Lower lobe of right lung (tissue), 2 donors: ENCODE results near the gene ARHGEF25. TPM values are rescaled to one million over a fixed set of nuclear protein-coding genes. Genes with fewer than 3 reads are reported as not detected.

Experiments
- ATAC-seq, 2 donors: fragments of 200-7000 bp; cut with Tn5 transposase; one replicate each; pipeline ENCODE4 v1.9.1; 2020 to 2022; ENCODE audit warnings: mild to moderate bottlenecking in 2 of 2, moderate library complexity in 2 of 2
- DNase-seq: peaks from one replicate; pipeline ENCODE4 v3.0.0-alpha.2; 2020
- H3K27ac ChIP-seq: fragments of 200-600 bp; one replicate; pipeline ENCODE4 v1.8.0; 2022
- H3K27me3 ChIP-seq: fragments of 200-600 bp; one replicate; pipeline ENCODE4 v1.8.0; 2022; ENCODE audit warnings: low read depth
- H3K36me3 ChIP-seq: fragments of 200-600 bp; one replicate; pipeline ENCODE4 v1.8.0; 2022; ENCODE audit warnings: mild to moderate bottlenecking
- H3K4me1 ChIP-seq: fragments of 200-600 bp; one replicate; pipeline ENCODE4 v1.8.0; 2022
- H3K4me3 ChIP-seq: fragments of 200-600 bp; one replicate; pipeline ENCODE4 v1.8.0; 2022; ENCODE audit warnings: mild to moderate bottlenecking
- H3K9me3 ChIP-seq: fragments of 200-600 bp; one replicate; pipeline ENCODE4 v1.8.0; 2022
- intact Hi-C: fragments of 100-400 bp; cut with DNase I; formaldehyde crosslinking; loops from one replicate; pipeline ENCODE4 v1.11.0; 2022
- total RNA-seq: library from RNA; stranded (reverse); fragmentation: NEBNext Ultra II Directional; extraction: Animal tissue kit (Norgen Biotek cat#: 25700); gene quantifications from one replicate; pipeline ENCODE4 v1.2.1, GENCODE V29; 2021
- TF ChIP-seq, protein P1 (sequence below): fragments of 200-600 bp; IDR thresholded peaks from one replicate; pipeline ENCODE4 v1.8.0; 2022; ENCODE audit warnings: antibody characterized with exemption, mild to moderate bottlenecking
- donor health status: DM: no; HTN: yes; CAD: no; lungs with severe emphysema.

ARHGEF25 gene
- total RNA-seq, 1 donor from 2014 or later: 11.5 TPM

DNA sequence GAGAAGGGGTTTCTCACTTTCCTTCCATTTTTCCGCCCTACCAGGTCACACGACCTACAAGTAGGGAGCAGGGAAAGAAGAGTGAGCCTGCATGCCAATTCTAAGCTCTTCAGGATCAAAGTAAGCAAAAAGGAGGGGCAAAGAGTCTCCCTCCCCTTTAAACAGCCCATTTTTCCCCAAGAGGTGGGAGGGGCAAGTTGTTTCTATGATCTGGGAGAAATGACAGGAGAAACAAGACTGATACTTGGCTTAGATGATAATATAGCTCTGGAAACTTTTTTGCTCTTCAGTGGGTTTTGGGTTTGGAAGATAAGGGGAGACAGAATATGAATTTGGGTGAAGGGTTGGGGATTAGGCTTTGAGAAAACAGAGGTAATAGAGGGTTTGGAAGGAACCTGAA lies 4.8 kb upstream of the ARHGEF25 start:
- DNase-seq: no peak
- intact Hi-C loops: no loop called here
- Histone ChIP-seq H3K36me3 (peaks cover 25% of the 10 kb centered on the region), H3K9me3 (no peaks in the 10 kb centered on the region), H3K27ac (no peak overlapping the region), H3K4me3 (no peak overlapping the region), H3K4me1 (peaks cover 29% of the 10 kb centered on the region), H3K27me3 (peaks cover 6% of the 10 kb centered on the region)
- no peak for ATAC-seq
- TF ChIP-seq, protein P1, sequence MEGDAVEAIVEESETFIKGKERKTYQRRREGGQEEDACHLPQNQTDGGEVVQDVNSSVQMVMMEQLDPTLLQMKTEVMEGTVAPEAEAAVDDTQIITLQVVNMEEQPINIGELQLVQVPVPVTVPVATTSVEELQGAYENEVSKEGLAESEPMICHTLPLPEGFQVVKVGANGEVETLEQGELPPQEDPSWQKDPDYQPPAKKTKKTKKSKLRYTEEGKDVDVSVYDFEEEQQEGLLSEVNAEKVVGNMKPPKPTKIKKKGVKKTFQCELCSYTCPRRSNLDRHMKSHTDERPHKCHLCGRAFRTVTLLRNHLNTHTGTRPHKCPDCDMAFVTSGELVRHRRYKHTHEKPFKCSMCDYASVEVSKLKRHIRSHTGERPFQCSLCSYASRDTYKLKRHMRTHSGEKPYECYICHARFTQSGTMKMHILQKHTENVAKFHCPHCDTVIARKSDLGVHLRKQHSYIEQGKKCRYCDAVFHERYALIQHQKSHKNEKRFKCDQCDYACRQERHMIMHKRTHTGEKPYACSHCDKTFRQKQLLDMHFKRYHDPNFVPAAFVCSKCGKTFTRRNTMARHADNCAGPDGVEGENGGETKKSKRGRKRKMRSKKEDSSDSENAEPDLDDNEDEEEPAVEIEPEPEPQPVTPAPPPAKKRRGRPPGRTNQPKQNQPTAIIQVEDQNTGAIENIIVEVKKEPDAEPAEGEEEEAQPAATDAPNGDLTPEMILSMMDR: no peak

DNA sequence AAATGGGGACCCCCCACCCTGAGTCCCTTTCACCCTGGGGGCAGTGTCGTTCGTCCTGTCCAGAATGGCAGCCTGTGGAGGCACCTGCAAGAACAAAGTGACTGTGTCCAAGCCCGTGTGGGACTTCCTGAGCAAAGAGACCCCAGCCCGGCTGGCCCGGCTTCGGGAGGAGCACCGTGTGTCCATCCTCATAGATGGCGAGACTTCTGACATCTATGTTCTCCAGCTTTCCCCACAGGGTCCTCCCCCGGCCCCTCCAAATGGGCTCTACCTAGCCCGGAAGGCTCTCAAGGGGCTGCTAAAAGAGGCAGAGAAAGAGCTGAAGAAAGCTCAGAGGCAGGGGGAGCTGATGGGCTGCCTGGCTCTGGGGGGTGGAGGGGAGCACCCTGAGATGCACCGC lies 4.4 kb upstream of the ARHGEF25 start:
- Histone ChIP-seq H3K9me3 (no peaks in the 10 kb centered on the region), H3K27me3 (peaks cover 10% of the 10 kb centered on the region), H3K27ac (no peak overlapping the region), H3K4me1 (peaks cover 33% of the 10 kb centered on the region), H3K4me3 (no peak overlapping the region), H3K36me3 (peaks cover 21% of the 10 kb centered on the region)
- intact Hi-C loops: no loop called here
- TF ChIP-seq, protein P1: no peak
- DNase-seq: no peak
- no peak for ATAC-seq

DNA sequence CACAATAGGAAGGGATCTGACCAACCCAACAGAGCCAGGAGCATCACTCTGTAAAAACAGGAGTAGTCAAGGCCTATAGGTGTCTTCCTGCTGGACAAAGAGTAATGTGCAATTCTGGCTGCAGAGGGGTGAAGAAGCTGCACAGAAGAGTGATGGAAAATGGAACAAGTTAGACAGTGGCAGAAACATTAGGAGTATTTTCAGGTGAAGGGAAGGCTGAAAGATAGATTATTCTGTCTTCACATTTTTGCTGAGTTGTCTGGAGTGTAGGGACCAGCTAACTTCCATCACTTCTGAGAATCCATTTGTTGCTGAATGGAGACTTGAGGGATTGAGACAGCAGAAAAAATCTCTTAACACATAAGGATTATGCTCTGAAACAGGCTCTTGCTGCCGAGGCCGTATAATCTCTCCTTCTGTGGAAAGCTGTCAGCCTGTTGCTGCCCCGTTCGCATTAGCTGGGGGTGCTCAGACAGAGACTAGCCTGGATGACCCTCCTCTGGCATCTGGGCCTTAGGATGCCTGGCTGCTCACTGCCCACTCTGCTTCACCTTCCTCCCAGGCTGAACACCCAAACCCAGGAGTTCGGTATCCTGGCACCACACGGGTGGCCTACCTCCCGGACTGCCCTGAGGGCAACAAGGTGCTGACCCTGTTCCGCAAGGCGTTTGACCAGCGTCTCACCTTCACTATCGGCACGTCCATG lies 3.1 kb upstream of the ARHGEF25 start:
- Histone ChIP-seq H3K9me3 (no peaks in the 10 kb centered on the region), H3K36me3 (peaks cover 17% of the 10 kb centered on the region), H3K27me3 (peaks cover 21% of the 10 kb centered on the region), H3K4me3 (no peak overlapping the region), H3K4me1 (peaks cover 37% of the 10 kb centered on the region), H3K27ac (no peak overlapping the region)
- no peak for DNase-seq
- TF ChIP-seq, protein P1: no peak
- intact Hi-C loops: no loop called here
- ATAC-seq: no peak

DNA sequence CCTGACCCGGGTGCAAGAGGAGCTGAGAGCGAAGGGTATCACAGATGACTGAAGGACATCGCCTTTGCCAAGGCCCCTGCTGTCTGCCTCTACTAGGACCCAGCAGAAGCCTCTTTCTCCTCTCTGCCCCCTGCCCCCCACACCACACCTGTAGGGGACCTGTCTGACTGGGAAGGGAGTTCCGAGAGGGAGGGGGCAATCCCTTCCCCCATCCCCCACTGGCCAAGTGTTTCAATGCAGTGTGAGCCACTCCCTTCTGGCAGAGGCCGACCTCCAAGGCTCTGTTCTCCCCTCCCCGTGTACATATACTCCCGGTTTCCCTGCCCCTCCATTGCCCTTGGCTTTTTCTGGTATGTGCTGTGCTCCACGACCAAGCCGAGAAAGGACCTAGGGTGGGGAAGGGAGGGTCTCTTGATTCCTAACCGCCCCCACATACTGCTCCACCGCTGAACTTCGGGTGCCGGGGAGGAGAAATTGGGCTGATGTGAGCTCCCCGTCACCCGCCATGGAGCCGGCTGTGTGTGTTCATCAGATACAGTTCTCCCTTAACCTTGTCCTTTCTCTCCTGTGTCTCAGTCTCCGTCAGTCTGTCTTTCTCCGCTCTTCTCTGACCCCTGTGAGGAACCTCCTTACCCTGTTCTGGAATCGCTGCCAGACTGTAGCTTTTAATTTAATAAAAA lies 2.0 kb upstream of the ARHGEF25 start:
- intact Hi-C loops: no loop called here
- H3K4me3 ChIP-seq: no peak overlapping the region
- DNase-seq (no peak), ATAC-seq (no peak)
- H3K27ac ChIP-seq: peak overlapping the region; percentile 36
- TF ChIP-seq, protein P1: no peak
- no peaks in the 10 kb centered on the region for H3K9me3 ChIP-seq
- peaks cover 22% of the 10 kb centered on the region for H3K27me3 ChIP-seq
- H3K4me1 ChIP-seq: peaks cover 28% of the 10 kb centered on the region
- peaks cover 17% of the 10 kb centered on the region for H3K36me3 ChIP-seq

DNA sequence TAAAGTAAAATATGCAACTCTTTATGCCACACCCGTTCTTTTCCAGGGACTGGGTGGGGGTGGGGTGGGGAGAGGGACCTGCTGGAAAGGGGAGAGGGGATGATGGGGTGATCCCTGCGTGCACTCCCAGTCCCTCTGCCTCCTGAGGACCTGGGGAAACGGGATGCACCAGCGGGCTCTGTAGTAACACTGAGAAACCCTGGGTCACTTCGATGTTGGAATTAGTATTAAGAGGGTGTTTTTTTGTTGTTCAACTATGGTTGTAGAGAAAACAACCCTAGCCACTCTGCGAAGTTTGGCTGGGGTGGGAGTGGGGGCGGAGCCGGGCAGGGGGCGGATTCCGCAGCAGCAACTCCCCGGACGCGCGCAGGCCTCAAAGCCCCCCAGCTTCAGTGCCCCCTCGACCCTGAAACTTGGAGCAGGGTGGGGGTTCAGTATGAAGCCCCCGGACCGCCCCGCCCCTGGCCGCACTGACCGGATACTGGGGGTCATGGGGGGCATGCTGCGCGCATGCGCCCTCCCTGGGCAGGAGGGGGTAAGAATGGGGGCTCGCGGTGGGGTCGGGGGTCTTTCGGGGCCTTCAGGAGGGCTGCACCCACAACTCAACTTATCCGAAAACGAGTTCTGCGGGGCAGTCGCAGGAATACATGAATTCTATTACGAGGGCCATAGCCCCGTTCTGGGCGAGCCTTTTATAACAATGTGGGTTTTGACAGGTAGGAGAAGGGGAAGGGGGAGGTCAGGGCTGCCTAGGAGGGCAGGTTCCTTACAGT lies 1.3 kb upstream of the ARHGEF25 start:
- no peak for DNase-seq

More for the DNA sequence above, 1.3 kb upstream of the ARHGEF25 start:
- TF ChIP-seq, protein P1: no peak
- Histone ChIP-seq H3K27ac (peak overlapping the region; percentile 72), H3K36me3 (peaks cover 17% of the 10 kb centered on the region), H3K9me3 (no peaks in the 10 kb centered on the region), H3K4me3 (peak overlapping the region; percentile 69), H3K4me1 (peaks cover 25% of the 10 kb centered on the region), H3K27me3 (peaks cover 18% of the 10 kb centered on the region)
- peak in 1 of 2 donors; percentile 19 for ATAC-seq
- intact Hi-C loops: no loop called here
